Neuronal stem cell (in vitro differentiated cells): ENCODE data around the gene ATP6V1B1.
A peak's percentile ranks its signal among the peaks of the same experiment; 100 is the strongest.

Source experiments
- DNase-seq: peaks from one replicate; pipeline ENCODE4 v3.0.0-alpha.2; 2013; ENCODE audit warnings: low spot score
- H2AFZ ChIP-seq: one replicate; pipeline ENCODE4 v1.6.1; 2013; ENCODE audit warnings: mild to moderate bottlenecking, low read length, inconsistent platforms
- H2AK5ac ChIP-seq: 2 replicates; pipeline ENCODE4 v1.6.1; 2013; ENCODE audit warnings: low read depth, mild to moderate bottlenecking, inconsistent platforms, low read length, moderate library complexity, mixed read lengths
- H2BK120ac ChIP-seq: 2 replicates; pipeline ENCODE4 v1.6.1; 2013; ENCODE audit warnings: low read depth, mild to moderate bottlenecking, inconsistent platforms, low read length, moderate library complexity, mixed read lengths
- H2BK12ac ChIP-seq: one replicate; pipeline ENCODE4 v1.6.1; 2013; ENCODE audit warnings: low read length, inconsistent platforms
- H2BK15ac ChIP-seq: 2 replicates; pipeline ENCODE4 v1.6.1; 2013; ENCODE audit warnings: mild to moderate bottlenecking, low read length, inconsistent platforms, mixed read lengths
- H2BK5ac ChIP-seq: one replicate; pipeline ENCODE4 v1.6.1; 2013; ENCODE audit warnings: inconsistent platforms, mild to moderate bottlenecking, low read length, moderate library complexity
- H3K14ac ChIP-seq: one replicate; pipeline ENCODE4 v1.6.1; 2013; ENCODE audit warnings: low read length, inconsistent platforms
- H3K18ac ChIP-seq: 2 replicates; pipeline ENCODE4 v1.6.1; 2013; ENCODE audit warnings: low read length, inconsistent platforms
- H3K23ac ChIP-seq: 2 replicates; pipeline ENCODE4 v1.6.1; 2013; ENCODE audit warnings: low read depth, mild to moderate bottlenecking, mixed read lengths, low read length, inconsistent platforms; ENCODE audit not compliant: poor library complexity
- H3K27ac ChIP-seq: replicated peaks from 3 replicates; pipeline ENCODE4 v1.5.1; 2013; ENCODE audit warnings: low read length, inconsistent platforms
- H3K27me3 ChIP-seq, 3 experiments: 2 replicates each; pipeline ENCODE4 v1.6.1; 2013; ENCODE audit warnings: low read length in 3 of 3, mild to moderate bottlenecking in 2 of 3, inconsistent platforms in 1 of 3, low read depth in 1 of 3, mixed read lengths in 1 of 3, moderate library complexity in 1 of 3; ENCODE audit not compliant: control insufficient read depth in 3 of 3, insufficient read depth in 3 of 3
- H3K36me3 ChIP-seq, 2 donors: replicated peaks in 1 of 2; 2 replicates each; pipeline ENCODE4 v1.6.1; 2013; ENCODE audit warnings: low read length in 2 of 2; ENCODE audit not compliant: control insufficient read depth in 2 of 2, insufficient read depth in 2 of 2
- H3K4ac ChIP-seq: 2 replicates; pipeline ENCODE4 v1.6.1; 2013; ENCODE audit warnings: inconsistent platforms, mild to moderate bottlenecking, low read length, moderate library complexity
- H3K4me1 ChIP-seq, 2 donors: 1 replicate in 1 of 2; 2 replicates in 1 of 2; pipeline ENCODE4 v1.6.1; 2013; ENCODE audit warnings: low read length in 2 of 2, low read depth in 1 of 2; ENCODE audit not compliant: control insufficient read depth in 2 of 2, insufficient read depth in 1 of 2
- H3K4me2 ChIP-seq: one replicate; pipeline ENCODE4 v1.6.1; 2013; ENCODE audit warnings: mild to moderate bottlenecking, low read length, inconsistent platforms; ENCODE audit not compliant: insufficient read depth, poor library complexity, severe bottlenecking
- H3K4me3 ChIP-seq, 2 donors: 2 replicates each; pipeline ENCODE4 v1.5.1; 2013; ENCODE audit warnings: low read length in 2 of 2, mild to moderate bottlenecking in 2 of 2, inconsistent platforms in 1 of 2, moderate library complexity in 1 of 2
- H3K79me1 ChIP-seq: one replicate; pipeline ENCODE4 v1.6.1; 2013; ENCODE audit warnings: low read depth, mild to moderate bottlenecking, inconsistent platforms, low read length, moderate library complexity
- H3K9ac ChIP-seq: one replicate; pipeline ENCODE4 v1.6.1; 2013; ENCODE audit warnings: mild to moderate bottlenecking, low read depth, low read length, inconsistent platforms; ENCODE audit not compliant: poor library complexity
- H3K9me3 ChIP-seq, 2 donors: replicated peaks in 1 of 2; 2 replicates each; pipeline versions ENCODE3 to v1.6.1; 2013; ENCODE audit warnings: low read length in 2 of 2, mild to moderate bottlenecking in 2 of 2, inconsistent platforms in 1 of 2, low read depth in 1 of 2, mixed read lengths in 1 of 2, moderate library complexity in 1 of 2; ENCODE audit not compliant: control insufficient read depth in 2 of 2, insufficient read depth in 1 of 2
- H4K8ac ChIP-seq: one replicate; pipeline ENCODE4 v1.6.1; 2013; ENCODE audit warnings: low read depth, mild to moderate bottlenecking, inconsistent platforms, low read length, moderate library complexity
- H4K91ac ChIP-seq: one replicate; pipeline ENCODE4 v1.6.1; 2013; ENCODE audit warnings: low read length, low read depth, mild to moderate bottlenecking, inconsistent platforms; ENCODE audit not compliant: poor library complexity
- WGBS, 2 donors: extraction: QIAGEN DNeasy Blood & Tissue Kit; methylation state at CpG; one replicate each; pipeline ENCODE4 v1.1.7; 2013; ENCODE audit warnings: missing lambda C conversion rate in 2 of 2, mixed read lengths in 1 of 2; ENCODE audit not compliant: insufficient read length in 2 of 2, insufficient replicate concordance in 1 of 2; ENCODE audit errors: extremely low coverage in 2 of 2; 5-methylcytosine and 5-hydroxymethylcytosine counted together

ATP6V1B1 gene

GRCh38 chr2:70946832-70947442 is 11.2 kb downstream of the ATP6V1B1 start:
- Histone ChIP-seq H2AFZ (no peak overlapping the region), H2BK15ac (no peak overlapping the region), H3K14ac (no peak overlapping the region), H3K4ac (no peak overlapping the region), H3K18ac (no peak overlapping the region), H3K36me3 (no peaks in the 10 kb centered on the region), H3K4me1 (peaks cover 34 to 45% of the 10 kb centered on the region in 2 donors), H3K79me1 (no peaks in the 10 kb centered on the region), H2BK5ac (no peak overlapping the region), H3K9me3 (no peaks in the 10 kb centered on the region), H3K4me3 (no peak overlapping the region), H2AK5ac (no peak overlapping the region), H3K27ac (no peak overlapping the region), H3K27me3 (peaks cover 0 to 22% (median 0%) of the 10 kb centered on the region in 3 experiments), H4K8ac (no peak overlapping the region), H3K9ac (no peak overlapping the region), H3K4me2 (no peak overlapping the region), H4K91ac (no peak overlapping the region), H2BK12ac (no peak overlapping the region), H3K23ac (no peak overlapping the region), H2BK120ac (no peak overlapping the region)
- DNase-seq = peak; percentile 72
- WGBS, 2 donors = no CpG with 5 or more reads among the region's 8 CpGs

- Histone ChIP-seq H2BK5ac (no peak overlapping the region), H2BK15ac (no peak overlapping the region), H3K4me2 (no peak overlapping the region), H2BK120ac (no peak overlapping the region), H3K14ac (no peak overlapping the region), H3K4me3 (no peak overlapping the region), H3K9me3 (no peaks in the 10 kb centered on the region), H3K4me1 (peaks cover 27 to 39% of the 10 kb centered on the region in 2 donors), H2AFZ (peak overlapping the region; percentile 76), H3K36me3 (no peaks in the 10 kb centered on the region), H3K23ac (no peak overlapping the region), H3K18ac (no peak overlapping the region), H3K79me1 (no peaks in the 10 kb centered on the region), H3K27me3 (peaks cover 0 to 21% (median 0%) of the 10 kb centered on the region in 3 experiments), H3K27ac (no peak overlapping the region), H4K8ac (no peak overlapping the region), H2BK12ac (no peak overlapping the region), H2AK5ac (no peak overlapping the region), H3K9ac (no peak overlapping the region), H4K91ac (no peak overlapping the region), H3K4ac (no peak overlapping the region)
- DNase-seq = no peak
- no CpG with 5 or more reads among the region's 11 CpGs for WGBS, 2 donors
Observed at GRCh38 chr2:70947556-70948184, 12.0 kb downstream of the ATP6V1B1 start.

GRCh38 chr2:70948337-70949003 is 12.8 kb downstream of the ATP6V1B1 start:
- Histone ChIP-seq H4K8ac (no peak overlapping the region), H2AFZ (peak overlapping the region; percentile 76), H2BK5ac (no peak overlapping the region), H2BK15ac (no peak overlapping the region), H3K4me1 (peaks cover 19 to 31% of the 10 kb centered on the region in 2 donors), H3K79me1 (no peaks in the 10 kb centered on the region), H3K9ac (no peak overlapping the region), H3K23ac (no peak overlapping the region), H3K27me3 (peaks cover 0 to 21% (median 0%) of the 10 kb centered on the region in 3 experiments), H3K4me2 (peak overlapping the region; percentile 40), H2AK5ac (no peak overlapping the region), H3K18ac (no peak overlapping the region), H3K4ac (no peak overlapping the region), H4K91ac (no peak overlapping the region), H2BK120ac (no peak overlapping the region), H3K9me3 (no peaks in the 10 kb centered on the region), H3K14ac (no peak overlapping the region), H3K27ac (no peak overlapping the region), H3K4me3 (peak overlapping the region; percentile 25 to 27), H3K36me3 (no peaks in the 10 kb centered on the region), H2BK12ac (no peak overlapping the region)
- no peak for DNase-seq
- no CpG with 5 or more reads among the region's 27 CpGs for WGBS, 2 donors

- H3K14ac ChIP-seq = no peak overlapping the region
- WGBS, 2 donors = no CpG with 5 or more reads among the region's 11 CpGs
- no peak overlapping the region for H3K23ac ChIP-seq
- peaks cover 0 to 21% (median 0%) of the 10 kb centered on the region in 3 experiments for H3K27me3 ChIP-seq
- H2BK120ac ChIP-seq = no peak overlapping the region
- DNase-seq = no peak
- H3K4me3 ChIP-seq = no peak overlapping the region
- no peak overlapping the region for H3K4me2 ChIP-seq
- no peak overlapping the region for H3K4ac ChIP-seq
- H3K9me3 ChIP-seq = no peaks in the 10 kb centered on the region
- H2BK12ac ChIP-seq = no peak overlapping the region
- peaks cover 13 to 25% of the 10 kb centered on the region in 2 donors for H3K4me1 ChIP-seq
- H4K8ac ChIP-seq = no peak overlapping the region
- no peak overlapping the region for H2AK5ac ChIP-seq
- H2BK5ac ChIP-seq = no peak overlapping the region
- no peak overlapping the region for H2AFZ ChIP-seq
- H2BK15ac ChIP-seq = no peak overlapping the region
- H3K18ac ChIP-seq = no peak overlapping the region
- no peaks in the 10 kb centered on the region for H3K36me3 ChIP-seq
- no peak overlapping the region for H3K27ac ChIP-seq
- no peaks in the 10 kb centered on the region for H3K79me1 ChIP-seq
- no peak overlapping the region for H4K91ac ChIP-seq
- H3K9ac ChIP-seq = no peak overlapping the region
Observed at GRCh38 chr2:70949086-70949485, 13.4 kb downstream of the ATP6V1B1 start.
